ELR (cell line): ENCODE measurements around the gene NKX1-1.
"Not testable (repeated sequence)": the region's sequence is repeated elsewhere in the genome, so short reads cannot be mapped to it uniquely, and the experiment has no call there.

Source experiments
- DNase-seq: peaks from one replicate; pipeline ENCODE4 v3.0.0-alpha.2; 2015; ENCODE audit warnings: low read depth

NKX1-1 gene

GRCh38 chr4:1406394-1406980, at the start of gene NKX1-1:
TSS of gene NKX1-1 (minus strand) at chr4:1406442. CDS start at chr4:1406442, 0 bp downstream.
- DNase-seq, result no peak

GRCh38 chr4:1453731-1454130, 47.5 kb upstream of the NKX1-1 start:
- DNase-seq, result no peak

GRCh38 chr4:1452431-1453051, 46.3 kb upstream of the NKX1-1 start:
- DNase-seq, result no peak

- DNase-seq, result no peak
Measured at GRCh38 chr4:1451752-1452122, 45.5 kb upstream of the NKX1-1 start.

GRCh38 chr4:1451106-1451751, 45.0 kb upstream of the NKX1-1 start:
- DNase-seq, result no peak

GRCh38 chr4:1449833-1450741, 43.8 kb upstream of the NKX1-1 start:
- DNase-seq, result no peak

GRCh38 chr4:1449475-1449832, 43.2 kb upstream of the NKX1-1 start:
- no peak for DNase-seq

GRCh38 chr4:1448589-1449420, 42.6 kb upstream of the NKX1-1 start:
- no peak for DNase-seq

GRCh38 chr4:1447676-1448588, 41.7 kb upstream of the NKX1-1 start:
- no peak for DNase-seq

- no peak for DNase-seq
Measured at GRCh38 chr4:1446502-1447386, 40.5 kb upstream of the NKX1-1 start.

GRCh38 chr4:1445716-1446445, 39.6 kb upstream of the NKX1-1 start:
- no peak for DNase-seq

GRCh38 chr4:1443688-1444172, 37.5 kb upstream of the NKX1-1 start:
- not testable (repeated sequence) for DNase-seq

GRCh38 chr4:1427010-1427409, 20.8 kb upstream of the NKX1-1 start:
- DNase-seq, result no peak

GRCh38 chr4:1421657-1422056, 15.4 kb upstream of the NKX1-1 start:
- no peak for DNase-seq

- DNase-seq, result no peak
Measured at GRCh38 chr4:1419708-1420107, 13.5 kb upstream of the NKX1-1 start.

- no peak for DNase-seq
Measured at GRCh38 chr4:1418494-1419285, 12.4 kb upstream of the NKX1-1 start.

- no peak for DNase-seq
Measured at GRCh38 chr4:1417522-1418390, 11.5 kb upstream of the NKX1-1 start.
